HG03025 (cell line): Measurements from ENCODE around the gene NGFR.

Experiments used
- ATAC-seq: cut with Tn5 transposase; IDR thresholded peaks from one replicate; pipeline ENCODE4 v1.9.1; 2021; ENCODE audit warnings: mild to moderate bottlenecking, moderate library complexity; ENCODE audit not compliant: unreplicated experiment, low FRiP score

Gene NGFR

DNA sequence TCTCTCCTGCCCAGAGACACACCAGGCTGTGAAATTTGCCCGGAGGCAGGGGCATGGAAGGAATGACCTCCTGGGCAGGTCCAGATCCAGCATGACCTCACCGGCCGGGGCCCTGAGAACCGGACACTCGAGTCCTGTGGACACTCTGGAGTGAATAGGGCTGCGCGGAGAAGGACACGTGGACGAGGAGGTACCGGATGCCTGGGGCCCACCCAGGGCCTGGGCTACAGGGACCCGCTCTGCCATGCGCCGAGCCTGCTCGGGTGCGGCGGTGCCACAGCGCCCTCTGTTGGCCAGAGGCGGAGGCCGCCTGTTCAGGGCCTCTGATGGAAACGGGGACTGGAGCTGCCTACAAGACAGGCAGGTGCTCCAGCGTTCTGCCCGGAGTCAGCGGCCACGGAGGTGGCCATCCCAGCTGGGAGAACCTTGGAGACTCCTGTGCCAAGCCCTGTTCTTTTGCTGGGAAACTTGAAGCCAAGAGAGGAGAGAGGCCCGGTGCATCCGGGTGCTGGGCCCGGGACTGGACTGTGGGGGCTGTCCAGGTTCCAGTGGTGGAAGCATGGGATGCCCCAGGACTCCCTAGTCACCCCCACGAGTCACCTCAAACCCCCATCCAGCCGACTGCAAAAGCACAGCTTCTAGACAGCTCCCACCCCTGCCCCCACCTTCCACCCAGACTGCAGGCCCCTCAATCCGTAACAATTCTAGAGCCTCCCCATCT lies 61.3 kb downstream of the NGFR start:
- no peak for ATAC-seq

GRCh38 chr17:49557312-49558024 lies 62.4 kb downstream of the NGFR start:
- no peak for ATAC-seq
